Gastroesophageal sphincter (tissue), 3 donors: ENCODE results near the gene CBX8.

Experiments
- POLR2A ChIP-seq, 2 donors: fragments of 450-650 bp; IDR thresholded peaks; one replicate each; pipeline ENCODE4 v1.6.1; 2017; ENCODE audit warnings: antibody characterized with exemption in 2 of 2, mild to moderate bottlenecking in 2 of 2, moderate library complexity in 1 of 2
- POLR2AphosphoS5 ChIP-seq: sonication (generic); formaldehyde crosslinking; IDR thresholded peaks from one replicate; pipeline ENCODE4 v1.6.1; 2017; ENCODE audit warnings: antibody characterized with exemption
- TF ChIP-seq, protein P1 (sequence below), 4 experiments: fragments of 200-600 bp in 2 of 4; fragments of 450-650 bp in 2 of 4; sonication (generic) in 1 of 4; IDR thresholded peaks; one replicate each; pipeline ENCODE4 v1.5.1; 2017 to 2019; ENCODE audit warnings: antibody characterized with exemption in 4 of 4, mild to moderate bottlenecking in 2 of 4, moderate library complexity in 2 of 4

DNA sequence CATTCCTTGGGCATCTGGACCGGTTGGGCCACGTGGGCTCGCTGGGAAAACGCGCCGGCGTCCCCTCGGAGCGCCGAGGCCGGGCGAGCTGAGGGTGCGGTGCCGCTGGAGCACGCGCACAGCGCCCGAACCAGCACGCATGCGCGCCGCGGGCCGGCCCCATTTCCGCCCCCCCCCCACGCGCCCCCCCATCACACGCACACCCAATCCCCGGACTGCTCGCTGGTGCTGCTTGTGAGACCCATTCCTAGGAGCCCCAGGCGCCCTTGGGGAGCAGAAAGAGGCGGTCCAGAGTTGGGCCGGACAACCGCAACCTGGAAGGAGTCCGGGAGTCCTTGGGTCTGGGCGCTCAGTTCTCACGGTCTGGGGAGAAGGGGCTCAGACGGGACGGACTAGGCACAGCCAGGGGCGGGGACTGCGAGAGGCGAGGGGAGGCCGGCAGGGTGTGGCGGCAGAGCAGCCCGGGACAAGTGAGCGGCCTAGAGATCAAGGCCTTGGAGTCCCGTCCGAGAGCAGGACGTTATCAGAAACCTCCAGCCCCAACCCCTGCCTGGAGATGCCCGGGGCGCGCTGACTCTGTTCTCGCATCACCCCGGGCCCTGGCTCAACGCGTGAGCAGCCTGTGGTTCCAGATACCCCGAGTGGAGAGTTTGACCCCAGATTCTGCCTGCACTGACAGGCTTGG, 6.0 kb upstream of the CBX8 start:
- TF ChIP-seq POLR2A (IDR thresholded peaks at IDR 0.05): no peak
- TF ChIP-seq POLR2AphosphoS5: no peak
- TF ChIP-seq, protein P1, sequence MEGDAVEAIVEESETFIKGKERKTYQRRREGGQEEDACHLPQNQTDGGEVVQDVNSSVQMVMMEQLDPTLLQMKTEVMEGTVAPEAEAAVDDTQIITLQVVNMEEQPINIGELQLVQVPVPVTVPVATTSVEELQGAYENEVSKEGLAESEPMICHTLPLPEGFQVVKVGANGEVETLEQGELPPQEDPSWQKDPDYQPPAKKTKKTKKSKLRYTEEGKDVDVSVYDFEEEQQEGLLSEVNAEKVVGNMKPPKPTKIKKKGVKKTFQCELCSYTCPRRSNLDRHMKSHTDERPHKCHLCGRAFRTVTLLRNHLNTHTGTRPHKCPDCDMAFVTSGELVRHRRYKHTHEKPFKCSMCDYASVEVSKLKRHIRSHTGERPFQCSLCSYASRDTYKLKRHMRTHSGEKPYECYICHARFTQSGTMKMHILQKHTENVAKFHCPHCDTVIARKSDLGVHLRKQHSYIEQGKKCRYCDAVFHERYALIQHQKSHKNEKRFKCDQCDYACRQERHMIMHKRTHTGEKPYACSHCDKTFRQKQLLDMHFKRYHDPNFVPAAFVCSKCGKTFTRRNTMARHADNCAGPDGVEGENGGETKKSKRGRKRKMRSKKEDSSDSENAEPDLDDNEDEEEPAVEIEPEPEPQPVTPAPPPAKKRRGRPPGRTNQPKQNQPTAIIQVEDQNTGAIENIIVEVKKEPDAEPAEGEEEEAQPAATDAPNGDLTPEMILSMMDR (IDR thresholded peaks at IDR 0.05): no peak
